Measurements from ENCODE around the gene M1AP. TPM values are rescaled to one million over a fixed set of nuclear protein-coding genes. Genes with fewer than 3 reads are reported as not detected.

The M1AP gene
- total RNA-seq, 1 donor from 2014 or later: 0.74 TPM

GRCh38 chr2:74673826-74674528 is 25.8 kb upstream of the M1AP start:
- Mint-ChIP-seq H3K4me1 (ENCODE audit: unreplicated experiment) (no peaks in the 10 kb centered on the region), H3K27me3 (ENCODE audit: unreplicated experiment) (peaks cover 4% of the 10 kb centered on the region), H3K36me3 (ENCODE audit: low read depth, unreplicated experiment) (peaks cover 8% of the 10 kb centered on the region), H3K9me3 (ENCODE audit: unreplicated experiment) (no peaks in the 10 kb centered on the region), H3K27ac (ENCODE audit: unreplicated experiment) (no peak overlapping the region), H3K4me3 (ENCODE audit: unreplicated experiment) (no peak overlapping the region)
- TF ChIP-seq CTCF (IDR thresholded peaks at IDR 0.05; ENCODE audit: unreplicated experiment): no peak
- DNase-seq (ENCODE audit: low spot score): no peak

- DNase-seq (ENCODE audit: low spot score): no peak
- H3K36me3 Mint-ChIP-seq (ENCODE audit: low read depth, unreplicated experiment): peaks cover 7% of the 10 kb centered on the region
These were observed 23.3 kb upstream of the M1AP start for GRCh38 chr2:74671479-74671878.

GRCh38 chr2:74670263-74670662 is 22.1 kb upstream of the M1AP start:
- no peak for DNase-seq (ENCODE audit: low spot score)
- H3K27me3 Mint-ChIP-seq (ENCODE audit: unreplicated experiment): peaks cover 2% of the 10 kb centered on the region
- no peak overlapping the region for H3K27ac Mint-ChIP-seq (ENCODE audit: unreplicated experiment)
- no peaks in the 10 kb centered on the region for H3K4me1 Mint-ChIP-seq (ENCODE audit: unreplicated experiment)
- H3K9me3 Mint-ChIP-seq (ENCODE audit: unreplicated experiment): no peaks in the 10 kb centered on the region
- H3K4me3 Mint-ChIP-seq (ENCODE audit: unreplicated experiment): no peak overlapping the region
- H3K36me3 Mint-ChIP-seq (ENCODE audit: low read depth, unreplicated experiment): no peaks in the 10 kb centered on the region
- no peak for TF ChIP-seq CTCF (IDR thresholded peaks at IDR 0.05; ENCODE audit: unreplicated experiment)

More at GRCh38 chr2:74671479-74671878, 23.3 kb upstream of the M1AP start:
- no peak for TF ChIP-seq CTCF (IDR thresholded peaks at IDR 0.05; ENCODE audit: unreplicated experiment)
- Mint-ChIP-seq H3K9me3 (ENCODE audit: unreplicated experiment) (no peaks in the 10 kb centered on the region), H3K27ac (ENCODE audit: unreplicated experiment) (no peak overlapping the region), H3K4me3 (ENCODE audit: unreplicated experiment) (no peak overlapping the region), H3K4me1 (ENCODE audit: unreplicated experiment) (no peaks in the 10 kb centered on the region), H3K27me3 (ENCODE audit: unreplicated experiment) (peaks cover 4% of the 10 kb centered on the region)

GRCh38 chr2:74668087-74668486 is 20.0 kb upstream of the M1AP start:
- Mint-ChIP-seq H3K27me3 (ENCODE audit: unreplicated experiment) (peaks cover 2% of the 10 kb centered on the region), H3K27ac (ENCODE audit: unreplicated experiment) (no peak overlapping the region), H3K4me1 (ENCODE audit: unreplicated experiment) (no peaks in the 10 kb centered on the region), H3K4me3 (ENCODE audit: unreplicated experiment) (no peak overlapping the region), H3K9me3 (ENCODE audit: unreplicated experiment) (no peaks in the 10 kb centered on the region), H3K36me3 (ENCODE audit: low read depth, unreplicated experiment) (no peaks in the 10 kb centered on the region)
- no peak for TF ChIP-seq CTCF (IDR thresholded peaks at IDR 0.05; ENCODE audit: unreplicated experiment)
- DNase-seq (ENCODE audit: low spot score): no peak

- Mint-ChIP-seq H3K27ac (ENCODE audit: unreplicated experiment) (no peak overlapping the region), H3K9me3 (ENCODE audit: unreplicated experiment) (no peaks in the 10 kb centered on the region), H3K27me3 (ENCODE audit: unreplicated experiment) (peaks cover 4% of the 10 kb centered on the region), H3K4me1 (ENCODE audit: unreplicated experiment) (peaks cover 4% of the 10 kb centered on the region), H3K4me3 (ENCODE audit: unreplicated experiment) (no peak overlapping the region), H3K36me3 (ENCODE audit: low read depth, unreplicated experiment) (peaks cover 5% of the 10 kb centered on the region)
- DNase-seq (ENCODE audit: low spot score): no peak
- no peak for TF ChIP-seq CTCF (IDR thresholded peaks at IDR 0.05; ENCODE audit: unreplicated experiment)
These were observed 11.3 kb upstream of the M1AP start for GRCh38 chr2:74659462-74659861.

Data from endothelial cell (in vitro differentiated cells).